Measurements from ENCODE around the gene PPT1. TPM values are rescaled to one million over a fixed set of nuclear protein-coding genes. Genes with fewer than 3 reads are reported as not detected.
A peak's percentile ranks its signal among the peaks of the same experiment; 100 is the strongest.

The PPT1 gene
- total and polyA plus RNA-seq, 8 donors = 3.5 to 79.9 (median 33.3) TPM

GRCh38 chr1:40058453-40059337 is 38.4 kb downstream of the PPT1 start:
- DNase-seq = no peak
- WGBS, 5 donors = 63 to 71% (median 70%) methylated on average over 7 of the region's 7 CpGs
- Histone ChIP-seq H3K36me3 (peaks cover 28 to 50% (median 46%) of the 10 kb centered on the region in 4 donors), H3K4me1 (peaks cover 57 to 98% (median 71%) of the 10 kb centered on the region in 4 donors), H3K27me3 (no peaks in the 10 kb centered on the region), H3K27ac (peak overlapping the region; percentile 68 to 86 (median 76)), H3K9me3 (no peaks in the 10 kb centered on the region), H3K4me3 (peak overlapping the region in 1 of 4 donors; percentile 11)
- intact Hi-C loops (cut with DNase I; ENCODE audit: low total_unique reads) = no loop called here
- TF ChIP-seq CTCF (IDR thresholded peaks at IDR 0.05) = no peak
- TF ChIP-seq POLR2AphosphoS5 (IDR thresholded peaks at IDR 0.05) = no peak
- no peak for TF ChIP-seq POLR2A (IDR thresholded peaks at IDR 0.05)
- TF ChIP-seq EP300 (IDR thresholded peaks at IDR 0.05) = no peak

GRCh38 chr1:40058097-40058452 is 39.0 kb downstream of the PPT1 start:
- 86 to 93% (median 90%) methylated on average over 1 of the region's 1 CpG for WGBS, 5 donors
- TF ChIP-seq CTCF (IDR thresholded peaks at IDR 0.05) (no peak), POLR2A (IDR thresholded peaks at IDR 0.05) (no peak), POLR2AphosphoS5 (IDR thresholded peaks at IDR 0.05) (no peak), EP300 (IDR thresholded peaks at IDR 0.05) (no peak)
- peaks cover 59 to 98% (median 76%) of the 10 kb centered on the region in 4 donors for H3K4me1 ChIP-seq

GRCh38 chr1:40057310-40058030 is 39.6 kb downstream of the PPT1 start:
- peaks cover 22 to 38% (median 33%) of the 10 kb centered on the region in 4 donors for H3K36me3 ChIP-seq
- no peaks in the 10 kb centered on the region for H3K9me3 ChIP-seq
- TF ChIP-seq CTCF (IDR thresholded peaks at IDR 0.05) (no peak), POLR2AphosphoS5 (IDR thresholded peaks at IDR 0.05) (no peak), POLR2A (IDR thresholded peaks at IDR 0.05) (no peak), EP300 (IDR thresholded peaks at IDR 0.05) (no peak)
- H3K27ac ChIP-seq = peak overlapping the region in 3 of 5 donors; percentile 5 to 86 (median 82)
- no peak for DNase-seq
- intact Hi-C loops (cut with DNase I; ENCODE audit: low total_unique reads) = no loop called here
- H3K27me3 ChIP-seq = no peaks in the 10 kb centered on the region
- H3K4me3 ChIP-seq = no peak overlapping the region
- peaks cover 59 to 100% (median 79%) of the 10 kb centered on the region in 4 donors for H3K4me1 ChIP-seq
- WGBS, 5 donors = 40 to 62% (median 60%) methylated on average over 1 of the region's 1 CpG

More at GRCh38 chr1:40058097-40058452, 39.0 kb downstream of the PPT1 start:
- no peak overlapping the region for H3K4me3 ChIP-seq
- H3K36me3 ChIP-seq = peaks cover 22 to 44% (median 39%) of the 10 kb centered on the region in 4 donors
- intact Hi-C loops (cut with DNase I; ENCODE audit: low total_unique reads) = no loop called here
- H3K27me3 ChIP-seq = no peaks in the 10 kb centered on the region
- no peaks in the 10 kb centered on the region for H3K9me3 ChIP-seq
- H3K27ac ChIP-seq = peak overlapping the region; percentile 10 to 86 (median 76)
- no peak for DNase-seq

- 90 to 96% (median 92%) methylated on average over 5 of the region's 5 CpGs for WGBS, 5 donors
- Histone ChIP-seq H3K4me3 (no peak overlapping the region), H3K27me3 (no peaks in the 10 kb centered on the region), H3K4me1 (peaks cover 59 to 100% (median 82%) of the 10 kb centered on the region in 4 donors), H3K36me3 (peaks cover 15 to 30% (median 27%) of the 10 kb centered on the region in 4 donors), H3K9me3 (no peaks in the 10 kb centered on the region), H3K27ac (peak overlapping the region in 2 of 5 donors; percentile 82 to 86)
- no peak for TF ChIP-seq POLR2A (IDR thresholded peaks at IDR 0.05)
- intact Hi-C loops (cut with DNase I; ENCODE audit: low total_unique reads) = no loop called here
- no peak for DNase-seq
Observed at GRCh38 chr1:40056519-40057309, 40.3 kb downstream of the PPT1 start.

Data from stomach (tissue), 9 donors.